HG03064 (cell line): ENCODE measurements around the gene ARPP19.
A peak's percentile ranks its signal among the peaks of the same experiment; 100 is the strongest.
"Not testable (repeated sequence)": the region's sequence is repeated elsewhere in the genome, so short reads cannot be mapped to it uniquely, and the experiment has no call there.

Experiments
- ATAC-seq: cut with Tn5 transposase; IDR thresholded peaks from one replicate; pipeline ENCODE4 v1.9.1; 2021; ENCODE audit warnings: low read depth; ENCODE audit not compliant: unreplicated experiment

Gene ARPP19, protein sequence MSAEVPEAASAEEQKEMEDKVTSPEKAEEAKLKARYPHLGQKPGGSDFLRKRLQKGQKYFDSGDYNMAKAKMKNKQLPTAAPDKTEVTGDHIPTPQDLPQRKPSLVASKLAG

DNA sequence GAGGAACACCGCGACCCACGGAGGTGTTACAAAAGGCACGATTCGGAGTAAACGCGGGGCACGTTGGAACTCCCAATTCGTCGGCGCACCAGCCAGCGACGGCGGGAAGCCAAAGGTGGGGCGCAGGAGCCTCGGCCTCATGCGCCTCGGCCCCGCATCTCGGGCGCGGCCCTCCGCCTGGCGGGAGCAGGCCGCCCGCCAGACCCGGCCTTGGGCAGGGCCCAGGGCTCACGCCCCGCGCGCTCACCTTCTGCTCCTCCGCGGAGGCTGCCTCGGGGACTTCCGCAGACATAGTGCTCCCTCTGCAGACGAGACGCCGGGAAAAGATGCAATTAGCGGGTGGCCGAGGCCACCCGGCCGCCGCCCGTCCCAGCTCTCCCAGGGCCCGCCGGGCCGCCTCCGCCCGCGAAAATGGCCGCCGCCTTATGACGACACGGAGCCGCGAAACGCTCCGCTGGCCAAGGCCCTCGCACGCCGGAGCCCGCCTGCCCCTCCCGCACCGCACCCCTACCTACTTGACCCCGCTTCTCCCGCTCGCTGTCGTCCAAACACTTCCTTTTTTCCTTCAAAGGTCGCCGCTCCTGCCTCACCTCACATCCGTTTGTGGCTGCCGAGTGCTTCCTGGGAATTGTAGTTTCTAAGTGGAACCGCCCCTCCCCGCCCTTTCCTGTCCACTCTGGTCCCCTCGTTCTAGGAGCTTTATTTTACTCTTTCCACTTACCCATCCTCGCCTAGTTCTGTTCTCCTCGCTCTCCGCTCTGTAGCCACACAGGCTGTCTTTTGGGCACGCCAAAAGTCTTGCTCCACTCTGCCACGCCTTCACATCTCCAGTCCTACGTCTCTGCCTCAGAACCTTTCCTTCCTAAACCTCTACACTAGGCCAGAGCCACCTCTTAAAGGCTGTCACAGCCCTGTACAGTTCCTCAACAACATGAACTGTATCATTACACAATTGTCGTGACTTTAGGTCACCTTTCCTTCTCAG is at the start of gene ARPP19:
Gene ARPP19, minus strand, starts transcription at position 430 of the 985 bp plus-strand sequence. Its CDS starts 138 bp downstream, at position 292.
- peak; percentile 57 for ATAC-seq

DNA sequence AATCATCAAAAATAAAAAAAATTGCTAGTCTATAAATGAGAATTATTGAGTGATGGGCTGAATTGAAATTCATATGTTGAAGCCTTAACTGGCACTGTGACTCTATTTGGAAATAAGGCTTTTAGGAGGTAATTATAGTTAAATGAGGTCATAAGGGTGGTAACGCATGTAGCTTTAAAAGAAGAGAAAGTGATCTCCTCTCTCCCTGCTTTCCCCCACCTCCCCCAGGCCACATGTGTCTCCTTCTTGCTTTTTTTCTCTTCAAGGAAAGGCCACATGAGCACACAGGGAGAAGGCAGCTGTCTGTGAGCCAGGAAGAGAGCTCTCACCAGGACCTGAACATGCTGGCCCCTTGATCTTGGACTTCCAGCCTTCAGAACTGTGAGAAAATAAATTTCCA is 48.2 kb upstream of the ARPP19 start:
- no peak for ATAC-seq

DNA sequence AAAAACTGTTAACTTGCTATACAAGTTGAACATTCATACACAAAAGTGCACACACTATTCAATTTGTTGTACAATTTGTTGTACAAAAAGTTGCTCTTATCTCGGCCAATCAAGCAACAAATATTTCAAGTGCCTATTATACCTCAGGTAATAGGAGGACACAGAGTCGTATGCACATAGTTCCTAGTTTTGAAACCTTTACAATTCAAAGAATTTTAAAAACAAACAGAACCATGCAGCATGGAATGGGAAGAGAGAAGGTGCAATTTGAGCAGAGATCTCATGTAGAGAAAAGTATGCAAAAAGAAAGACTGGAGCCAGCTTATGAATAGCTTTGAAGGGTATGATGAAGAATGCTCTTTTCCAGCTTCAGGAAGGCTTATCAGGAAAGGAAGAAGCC is 46.5 kb upstream of the ARPP19 start:
- no peak for ATAC-seq

DNA sequence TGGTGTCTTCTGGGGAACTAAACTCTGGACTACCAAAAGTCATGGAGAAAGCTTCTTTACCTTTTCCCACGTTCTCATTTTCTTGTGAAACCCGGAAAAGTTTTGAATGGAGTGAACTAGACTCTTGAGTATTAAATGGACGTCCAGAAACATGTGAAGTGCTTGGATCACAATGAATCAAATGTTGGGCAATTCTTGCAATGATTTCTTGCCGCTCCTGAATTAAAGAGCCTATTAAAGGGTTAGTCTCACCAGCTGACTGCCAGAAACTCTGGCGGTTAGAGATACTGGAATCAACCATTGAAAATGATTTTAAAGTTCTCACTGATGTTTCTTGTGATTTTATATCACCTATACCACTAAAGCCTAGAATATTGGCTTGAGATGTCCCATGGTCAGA is 40.8 kb upstream of the ARPP19 start:
- ATAC-seq = no peak

DNA sequence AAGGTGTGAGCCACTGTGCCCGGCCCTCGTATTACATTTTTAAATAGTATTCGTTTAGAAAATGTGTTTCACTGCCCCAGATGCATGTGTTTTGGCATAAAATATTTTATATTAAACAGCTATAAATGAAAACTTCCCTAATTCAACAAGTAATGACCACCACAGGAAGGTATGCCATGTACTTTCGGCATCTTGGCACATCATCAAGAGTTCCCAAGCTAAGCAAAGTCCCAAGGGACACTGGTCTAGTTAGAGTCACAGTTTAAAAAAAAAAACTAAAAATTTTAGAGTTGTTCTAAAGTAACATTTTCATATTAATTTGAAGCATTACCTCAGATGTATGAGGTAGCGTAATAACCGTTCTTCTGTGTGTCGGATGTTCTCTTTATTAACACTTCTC is 15.6 kb upstream of the ARPP19 start:
- ATAC-seq = no peak

DNA sequence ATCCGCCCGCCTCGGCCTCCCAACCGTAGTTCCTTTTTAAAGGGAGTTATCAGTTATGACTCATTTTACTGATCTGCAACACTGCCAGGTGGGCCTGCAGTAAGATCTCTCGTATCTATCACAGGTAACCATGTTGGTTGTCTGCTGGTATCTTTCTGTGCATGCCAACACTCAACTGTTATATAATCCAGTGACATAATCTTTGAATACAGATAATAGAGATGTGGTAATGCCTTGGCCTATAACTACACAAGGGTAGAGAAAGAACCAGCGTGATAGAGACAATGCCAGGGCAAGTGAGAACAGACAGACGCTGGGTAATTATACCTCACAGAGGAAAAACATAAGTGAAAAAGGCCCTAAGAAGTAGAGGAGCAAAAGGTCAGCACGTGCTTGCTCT is 11.0 kb upstream of the ARPP19 start:
- no peak for ATAC-seq

DNA sequence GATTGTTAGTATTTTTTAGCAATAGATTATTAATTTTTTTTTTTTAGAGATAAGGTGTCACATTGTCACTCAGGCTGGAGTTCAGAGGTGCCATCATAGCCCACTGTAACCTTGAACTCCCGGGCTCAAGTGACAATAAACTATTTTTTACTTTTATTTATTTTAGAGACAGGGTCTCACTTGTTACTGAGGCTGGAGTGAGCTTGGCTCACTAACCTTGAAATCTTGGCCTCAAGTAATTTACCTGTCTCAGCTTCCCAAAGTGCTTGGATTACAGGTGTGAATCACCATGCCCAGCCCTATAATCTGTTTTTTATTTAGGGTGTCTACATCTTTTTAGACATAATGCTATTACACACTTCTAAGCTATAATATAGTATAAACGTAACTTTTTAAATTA is 7.9 kb upstream of the ARPP19 start:
- no peak for ATAC-seq

DNA sequence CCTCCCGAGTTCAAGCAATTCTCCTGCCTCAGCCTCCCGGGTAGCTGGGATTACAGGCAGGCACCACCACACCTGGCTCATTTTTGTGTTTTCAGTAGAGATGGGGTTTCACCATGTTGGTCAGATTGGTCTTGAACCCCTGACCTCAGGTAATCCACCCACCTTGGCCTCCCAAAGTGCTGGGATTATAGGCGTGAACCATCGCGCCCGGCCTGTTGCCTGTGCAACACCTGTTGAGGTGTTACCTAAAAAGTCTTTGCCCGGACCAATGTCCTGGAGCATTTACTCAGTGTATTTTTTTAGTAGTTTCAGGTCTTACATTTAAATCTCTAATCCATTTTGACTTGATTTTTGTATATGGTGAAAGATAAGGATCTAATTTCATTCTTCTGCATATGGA is 6.7 kb upstream of the ARPP19 start:
- not testable (repeated sequence) for ATAC-seq

DNA sequence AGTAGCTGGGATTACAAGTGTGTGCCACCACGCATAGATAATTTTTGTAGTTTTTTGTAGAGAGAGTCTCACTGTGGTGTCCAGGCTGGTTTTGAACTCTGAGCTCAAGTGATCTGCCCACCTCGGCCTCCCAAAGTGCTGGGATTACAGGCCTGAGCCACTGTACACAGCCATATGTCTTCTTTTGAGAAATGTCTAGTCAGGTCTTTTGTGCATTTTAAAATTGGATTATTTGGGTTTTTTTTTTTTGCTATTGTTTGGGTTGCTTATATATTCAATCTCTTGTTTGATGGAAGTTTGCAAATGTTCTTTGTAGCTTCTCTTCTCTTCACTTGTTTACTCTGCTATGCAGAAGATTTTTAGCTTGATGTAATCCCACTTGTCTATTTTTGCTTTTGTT is 6.2 kb upstream of the ARPP19 start:
- no peak for ATAC-seq

DNA sequence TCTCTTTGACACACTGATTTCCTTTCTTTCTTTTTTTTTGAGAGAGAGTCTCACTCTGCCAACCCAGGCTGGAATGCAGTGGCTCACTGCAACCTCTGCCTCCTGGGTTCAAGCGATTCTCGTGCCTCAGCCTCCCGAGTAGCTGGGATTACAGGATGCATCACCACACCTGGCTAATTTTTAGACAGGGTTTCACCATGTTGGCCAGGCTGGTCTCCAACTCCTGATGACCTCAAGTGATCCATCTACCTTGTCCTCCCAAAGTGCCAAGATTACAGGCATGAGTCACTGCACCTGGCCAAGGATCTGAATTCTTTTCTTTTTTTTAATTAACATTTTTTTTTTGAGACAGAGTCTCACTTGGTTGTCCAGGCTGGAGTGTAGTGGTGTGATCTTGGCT is 5.8 kb upstream of the ARPP19 start:
- ATAC-seq = not testable (repeated sequence)

DNA sequence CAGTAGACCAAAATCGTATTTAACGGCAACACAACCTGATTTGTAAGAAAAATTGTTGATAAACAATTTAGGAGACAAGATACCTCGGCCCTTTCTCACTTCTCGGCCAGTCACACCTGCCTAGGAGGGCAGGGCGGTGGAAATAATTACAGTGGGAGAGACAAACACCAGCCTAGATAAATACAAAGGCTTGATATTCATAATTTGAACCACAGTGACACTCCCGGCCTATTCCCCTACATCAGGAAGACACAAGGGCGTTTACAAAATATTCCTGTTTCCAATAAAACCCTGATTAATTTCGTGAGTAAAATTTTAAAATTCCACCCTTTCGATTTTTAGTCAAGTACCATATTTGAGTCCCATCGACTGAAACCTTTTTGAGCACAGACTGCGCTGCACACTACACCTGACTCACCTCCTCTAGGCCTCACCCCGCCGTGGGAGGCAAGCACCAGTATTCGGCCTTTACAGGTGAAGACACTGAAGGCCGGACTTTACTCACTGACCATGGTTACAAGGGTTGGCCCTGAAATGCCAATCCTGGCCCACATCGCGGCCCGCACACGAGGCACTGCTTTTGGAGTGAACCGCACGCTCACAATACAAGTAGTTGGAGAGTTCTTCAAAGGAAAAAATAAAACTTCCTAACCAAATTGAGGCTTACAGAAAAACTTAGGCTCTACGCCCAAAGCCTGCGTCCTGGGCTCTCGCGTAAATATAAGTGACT is 794 bp downstream of the ARPP19 start:
- no peak for ATAC-seq

DNA sequence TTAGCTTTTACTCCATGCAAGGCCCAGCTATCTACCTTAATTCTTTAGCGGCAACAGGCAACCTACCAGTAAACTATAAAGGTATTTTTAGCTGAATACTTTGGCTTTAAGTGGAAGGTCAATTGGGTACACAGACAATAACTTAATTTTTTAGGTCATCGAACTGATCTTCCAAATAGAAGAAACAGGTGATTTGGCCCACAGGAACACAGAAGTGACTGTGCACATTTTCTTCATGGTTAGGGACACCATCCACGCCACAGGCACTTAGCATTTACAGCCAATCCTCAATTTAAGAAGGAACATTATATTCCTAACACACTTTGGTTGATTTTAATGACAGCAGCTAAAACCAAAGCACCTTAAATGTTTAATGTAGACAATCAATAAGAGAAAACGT is 1.9 kb downstream of the ARPP19 start:
- no peak for ATAC-seq

DNA sequence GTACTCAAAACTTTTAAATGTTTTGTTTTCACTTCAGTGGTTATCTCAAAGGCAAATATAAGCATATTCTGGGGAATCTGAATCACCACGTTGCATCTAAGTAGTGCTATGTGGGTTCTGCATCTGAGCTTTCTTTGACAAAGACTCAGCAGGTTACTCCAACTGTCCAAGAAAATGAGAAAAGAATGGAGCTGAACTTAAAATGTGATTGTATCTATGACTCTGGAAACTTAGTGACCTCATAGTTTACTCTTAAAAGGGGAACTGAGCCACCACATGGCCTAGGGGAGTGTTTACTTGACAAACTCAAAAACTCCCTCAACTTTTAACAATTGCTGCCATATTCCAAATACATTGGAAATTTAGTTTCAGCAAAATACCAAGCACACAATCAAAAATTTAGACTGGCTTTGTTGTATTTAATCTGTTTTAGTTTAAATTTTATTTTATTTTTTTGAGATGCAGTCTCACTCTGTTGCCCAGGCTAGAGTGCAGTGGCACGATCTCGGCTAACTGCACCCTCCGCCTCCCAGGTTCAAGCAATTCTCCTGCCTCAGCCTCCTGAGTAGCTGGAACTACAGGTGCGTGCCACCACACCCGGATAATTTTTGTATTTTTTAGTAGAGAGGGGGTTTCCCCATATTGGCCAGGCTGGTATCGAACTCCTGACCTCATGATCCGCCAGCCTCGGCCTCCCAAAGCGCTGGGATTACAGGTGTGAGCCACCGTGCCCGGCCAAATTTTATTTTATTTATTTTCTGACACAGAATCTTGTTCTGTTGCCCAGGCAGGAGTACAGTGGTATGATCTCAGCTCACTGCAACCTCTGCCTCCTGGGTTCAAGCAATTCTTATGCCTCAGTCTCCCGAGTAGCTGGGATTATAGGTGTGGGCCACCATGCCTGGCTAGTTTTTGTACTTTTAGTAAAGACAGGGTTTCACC is 3.1 kb downstream of the ARPP19 start:
- ATAC-seq = not testable (repeated sequence)

DNA sequence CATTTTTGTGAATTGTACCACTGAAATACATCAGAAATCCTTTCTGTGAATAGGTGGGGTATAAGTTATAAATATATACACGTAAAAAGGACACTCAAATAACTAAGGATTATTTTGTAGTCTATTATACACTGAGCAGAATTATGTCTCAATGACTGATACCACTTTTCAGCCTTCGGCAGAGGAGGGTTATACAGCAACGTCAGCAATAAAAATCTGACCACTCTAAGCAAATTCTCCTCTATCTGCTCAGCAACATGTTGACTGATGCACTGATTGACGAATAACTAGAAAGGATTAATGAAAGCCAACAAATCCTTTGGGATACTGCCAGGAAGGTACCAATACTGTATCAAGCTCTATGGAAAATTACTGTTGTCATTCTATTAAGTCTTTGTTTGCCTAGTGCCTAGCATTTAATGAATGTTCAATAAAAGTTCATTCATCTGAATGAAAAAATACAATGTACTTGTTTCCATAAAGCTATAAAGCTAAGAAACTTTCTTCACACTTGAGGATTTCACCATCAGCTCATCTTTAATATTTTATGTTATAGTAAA is 5.2 kb downstream of the ARPP19 start:
- no peak for ATAC-seq

DNA sequence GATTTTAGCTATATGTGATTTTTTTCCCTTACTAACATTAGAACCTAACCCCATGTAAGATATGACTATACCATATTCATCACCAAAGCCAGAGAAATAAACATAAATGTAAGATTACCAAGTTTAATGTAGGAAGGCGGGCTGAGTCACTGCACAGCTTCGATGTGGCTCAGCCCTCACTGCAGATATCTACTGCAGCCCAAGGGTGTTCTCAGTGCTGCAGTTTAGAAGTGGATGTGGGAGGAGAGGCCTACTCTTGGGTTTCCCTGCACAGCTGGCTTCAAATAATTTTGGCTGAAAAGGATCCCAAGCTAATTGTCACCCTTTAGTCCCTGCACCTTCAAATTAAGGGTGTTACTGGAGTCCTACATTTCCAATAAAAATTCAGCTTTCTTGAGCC is 9.3 kb downstream of the ARPP19 start:
- no peak for ATAC-seq

DNA sequence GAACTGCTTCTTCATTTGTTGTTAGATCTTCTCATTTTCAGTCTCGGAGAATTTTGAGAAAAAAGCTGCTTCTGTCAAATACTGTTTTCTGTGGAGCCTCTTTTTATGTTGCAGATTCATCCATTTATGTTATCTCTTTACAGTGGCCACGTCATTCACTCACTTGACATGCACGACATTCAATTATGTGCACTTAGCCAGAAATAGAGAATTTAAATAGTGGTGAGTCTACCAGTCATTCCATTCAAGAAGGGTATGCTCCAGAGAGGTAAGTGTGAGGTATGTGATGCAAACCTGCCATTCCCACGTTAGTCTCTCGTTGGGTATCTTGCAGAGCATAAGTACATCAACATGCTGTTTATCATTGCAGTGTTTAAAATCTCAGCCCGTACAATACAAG is 9.8 kb downstream of the ARPP19 start:
- ATAC-seq = no peak

DNA sequence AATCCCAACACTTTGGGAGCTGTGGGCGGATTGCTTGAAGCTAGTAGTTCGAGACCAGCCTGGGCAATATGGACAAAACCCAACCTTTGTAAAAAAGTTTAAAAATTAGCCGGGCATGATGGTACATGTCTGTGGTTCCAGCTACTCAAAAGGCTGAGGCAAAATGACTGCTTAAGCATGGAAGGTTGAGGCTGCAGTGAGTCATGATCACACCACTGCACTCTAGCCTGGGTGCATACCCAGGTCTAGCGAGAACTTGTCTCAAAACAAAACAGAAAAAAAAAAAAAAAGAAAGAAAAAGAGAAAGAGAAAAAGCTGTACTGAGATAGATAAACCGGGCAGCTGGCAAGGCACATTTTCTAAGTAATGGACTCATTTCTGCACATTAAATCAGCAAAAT is 10.6 kb downstream of the ARPP19 start:
- ATAC-seq = peak; percentile 69

DNA sequence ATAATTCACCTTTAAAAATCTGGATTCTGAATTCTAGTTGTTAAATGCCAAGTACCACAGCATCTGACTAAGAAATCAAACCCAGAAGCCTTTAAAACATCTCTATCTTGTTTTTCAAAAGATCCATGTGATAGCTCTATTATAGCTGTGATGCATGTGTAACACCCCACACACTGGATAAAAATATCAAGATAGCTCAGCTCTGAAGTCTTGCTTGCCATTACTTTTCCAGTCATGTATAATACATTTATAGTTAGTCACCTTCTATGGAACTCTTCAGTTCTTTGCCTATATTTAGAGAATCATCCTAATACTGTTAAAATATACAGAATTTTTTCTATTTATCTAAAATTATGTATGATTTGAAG is 11.6 kb downstream of the ARPP19 start:
- no peak for ATAC-seq

DNA sequence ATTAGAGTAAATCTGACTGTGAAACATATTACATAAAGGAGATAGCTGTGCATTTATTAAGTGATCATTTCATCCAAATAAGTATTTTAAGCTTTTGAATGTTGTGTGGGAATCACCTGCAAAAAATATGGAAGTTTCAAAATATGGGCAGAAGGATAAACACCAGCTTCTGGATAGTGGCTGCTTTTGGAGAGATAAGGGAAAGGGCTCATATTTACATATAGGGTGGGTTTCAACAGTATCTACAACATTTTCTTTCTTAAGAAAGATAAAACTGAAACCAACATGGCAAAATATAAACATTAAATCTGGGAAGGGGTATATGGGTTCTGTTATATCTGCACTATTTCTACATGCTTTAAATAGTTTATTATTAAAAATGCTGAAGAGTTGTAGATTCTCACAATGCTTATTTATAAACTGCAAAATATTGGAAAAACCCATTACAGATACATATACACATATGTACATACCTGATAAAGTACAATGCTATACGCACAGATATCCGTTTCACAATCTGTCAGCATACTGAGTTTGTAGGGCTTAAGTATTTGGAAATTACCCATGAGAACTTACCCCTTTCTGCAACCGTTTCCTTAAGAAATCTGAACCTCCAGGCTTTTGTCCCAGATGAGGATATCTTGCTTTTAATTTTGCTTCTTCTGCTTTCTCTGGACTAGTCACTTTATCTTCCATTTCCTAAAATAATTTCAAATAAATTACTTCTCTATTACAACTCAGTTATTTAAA is 12.1 kb downstream of the ARPP19 start:
- ATAC-seq = no peak
